Activated CD8-positive, alpha-beta memory T cell treated with anti-CD3 and anti-CD28 coated beads for 48 hours (primary cell): Measurements from ENCODE around the gene NMNAT3.

ENCODE experiments used
- DNase-seq, 3 experiments: peaks; one replicate each; pipeline ENCODE4 v3.0.0-alpha.2; 2020; ENCODE audit warnings: low read depth in 2 of 3, low spot score in 2 of 3

Gene NMNAT3

DNA sequence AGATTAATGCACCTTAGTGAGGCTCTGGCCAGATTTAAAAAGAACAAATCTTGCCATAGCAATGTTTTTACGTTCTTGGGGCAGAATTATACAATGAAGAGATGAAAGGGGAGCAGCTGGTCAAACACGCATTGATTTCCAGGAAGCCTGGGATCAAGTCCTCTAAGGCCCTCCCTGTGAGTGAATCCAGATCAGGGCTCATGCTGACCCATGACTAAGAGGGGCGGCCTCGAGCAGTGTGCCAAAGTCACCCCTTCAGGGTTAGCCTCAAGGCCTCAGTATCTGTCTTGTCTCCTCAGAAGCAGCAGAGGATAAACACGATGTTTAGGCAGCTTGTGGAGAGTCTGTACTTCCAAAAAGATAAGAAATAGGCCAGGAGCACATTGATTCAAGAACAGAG lies 129.0 kb downstream of the NMNAT3 start:
- no peak for DNase-seq

GRCh38 chr3:139547666-139548065 lies 130.1 kb downstream of the NMNAT3 start:
- DNase-seq: no peak

- no peak for DNase-seq
Observed at GRCh38 chr3:139546772-139547171, 131.0 kb downstream of the NMNAT3 start.

GRCh38 chr3:139541532-139542288 lies 136.1 kb downstream of the NMNAT3 start:
- no peak for DNase-seq

DNA sequence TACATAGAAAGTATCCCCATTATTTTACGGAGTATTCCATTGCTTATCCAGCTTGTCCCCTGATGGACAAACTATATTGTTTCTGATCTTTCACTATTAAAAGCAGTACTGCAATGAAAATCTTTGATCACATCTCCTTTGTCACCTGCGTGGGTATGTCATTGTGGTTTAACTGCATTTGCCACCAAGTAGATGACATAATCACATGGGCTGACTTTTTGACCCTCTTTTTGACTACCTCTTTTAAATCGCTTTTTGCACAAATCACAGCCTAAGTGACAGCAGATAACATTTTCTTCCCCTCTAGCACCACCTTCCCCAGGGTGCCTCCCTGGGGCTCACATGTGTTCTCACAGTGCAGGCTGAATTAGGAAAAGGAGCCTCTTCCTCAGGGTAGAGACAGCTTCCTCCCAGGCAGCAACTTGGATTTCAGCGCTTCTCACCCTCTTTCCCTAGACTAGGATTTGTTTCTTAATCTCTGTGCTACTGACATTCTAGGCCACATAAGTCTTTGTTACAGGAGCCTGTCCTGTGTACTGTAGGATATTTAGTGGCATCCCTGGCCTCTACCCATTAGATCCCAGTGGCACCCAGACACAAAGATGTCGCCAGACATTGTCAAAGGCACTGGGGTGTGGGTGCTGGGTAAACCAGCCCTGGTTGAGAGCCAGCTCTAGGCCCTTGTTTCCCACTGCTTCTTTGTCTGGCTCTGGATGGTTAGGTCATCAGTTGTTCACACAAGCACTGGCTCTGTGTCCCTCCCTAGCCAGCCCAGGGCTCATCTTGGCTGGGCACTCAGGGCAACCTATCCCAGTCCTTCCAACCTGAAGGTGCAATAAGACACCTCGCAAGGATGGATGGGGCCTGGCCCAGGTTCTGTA lies 136.9 kb downstream of the NMNAT3 start:
- DNase-seq: no peak

GRCh38 chr3:139538733-139539132 lies 139.0 kb downstream of the NMNAT3 start:
- no peak for DNase-seq

DNA sequence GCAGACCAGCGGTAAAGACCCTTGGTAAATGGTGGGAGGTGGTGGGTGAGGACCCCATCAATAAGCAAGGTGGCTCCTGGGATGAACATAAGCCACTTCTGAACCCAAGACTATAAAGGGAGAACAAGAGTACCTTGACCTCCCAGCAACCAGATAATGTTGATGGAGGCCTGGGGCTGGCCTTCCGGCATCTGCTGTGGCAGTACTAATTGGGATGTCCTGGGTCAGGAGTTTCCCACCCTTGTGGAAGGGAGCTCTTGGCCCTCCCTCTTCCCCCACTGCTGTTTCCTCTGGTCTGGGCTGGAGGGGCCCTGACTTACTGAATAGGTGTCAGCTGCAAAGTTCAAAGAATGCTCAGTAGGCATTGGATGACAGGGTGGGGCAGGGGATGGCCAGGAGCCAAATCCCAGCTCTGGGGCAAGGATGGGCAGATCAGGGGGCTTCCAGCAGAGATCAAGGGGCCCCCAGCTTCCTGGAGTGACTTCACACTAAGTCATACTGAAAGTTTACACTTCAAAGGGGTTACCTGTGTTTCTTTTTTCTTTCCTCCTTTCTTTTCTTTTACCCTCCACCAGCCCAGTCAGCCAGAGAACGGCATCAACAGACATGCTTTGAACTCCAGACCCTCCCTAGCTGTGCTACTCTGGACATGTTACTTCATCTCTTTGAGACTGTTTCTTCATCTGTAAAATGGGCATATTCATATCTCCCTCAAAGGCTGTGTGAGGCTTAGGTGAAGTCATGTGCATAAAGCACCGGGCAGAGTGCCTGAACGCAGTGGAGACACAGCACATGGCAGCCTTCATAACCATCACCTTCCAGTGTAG lies 139.8 kb downstream of the NMNAT3 start:
- DNase-seq: no peak

GRCh38 chr3:139537361-139537760 lies 140.4 kb downstream of the NMNAT3 start:
- DNase-seq: no peak

GRCh38 chr3:139534992-139535879 lies 142.5 kb downstream of the NMNAT3 start:
- DNase-seq: no peak

GRCh38 chr3:139534455-139534812 lies 143.3 kb downstream of the NMNAT3 start:
- DNase-seq: no peak

DNA sequence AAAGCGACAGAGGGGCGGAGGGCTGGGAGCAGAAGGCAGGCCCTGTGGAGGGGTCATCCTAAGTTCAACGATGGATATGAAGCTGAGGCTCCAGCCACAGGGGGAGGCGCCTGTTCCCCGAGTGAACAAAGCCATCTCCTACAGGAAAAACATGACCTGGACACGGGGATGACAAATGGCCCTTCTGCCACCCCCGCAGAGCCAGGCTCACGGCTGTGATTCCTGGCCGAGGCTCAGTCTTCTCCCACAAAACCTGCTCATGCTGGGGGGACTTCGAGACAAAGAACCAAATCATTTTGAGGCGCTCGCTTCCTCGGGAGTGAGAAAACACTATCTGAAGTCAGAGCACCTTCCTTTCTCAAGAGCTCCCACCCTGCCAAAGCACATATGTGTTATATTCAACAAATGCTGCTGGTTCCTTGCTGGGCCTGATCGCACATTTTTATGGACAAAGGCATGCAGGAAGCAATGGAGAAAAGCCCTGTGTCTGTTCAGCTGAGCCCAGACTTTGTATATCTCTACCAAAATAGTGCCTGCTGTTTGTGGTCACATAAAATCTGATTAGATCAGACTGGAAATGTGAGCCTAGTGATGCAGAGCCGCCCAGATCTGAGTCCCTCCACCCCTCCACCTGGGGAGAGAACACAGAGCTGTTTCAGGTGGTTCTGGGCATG lies 143.9 kb downstream of the NMNAT3 start:
- DNase-seq: no peak

- no peak for DNase-seq
Observed at GRCh38 chr3:139532976-139533375, 144.8 kb downstream of the NMNAT3 start.

DNA sequence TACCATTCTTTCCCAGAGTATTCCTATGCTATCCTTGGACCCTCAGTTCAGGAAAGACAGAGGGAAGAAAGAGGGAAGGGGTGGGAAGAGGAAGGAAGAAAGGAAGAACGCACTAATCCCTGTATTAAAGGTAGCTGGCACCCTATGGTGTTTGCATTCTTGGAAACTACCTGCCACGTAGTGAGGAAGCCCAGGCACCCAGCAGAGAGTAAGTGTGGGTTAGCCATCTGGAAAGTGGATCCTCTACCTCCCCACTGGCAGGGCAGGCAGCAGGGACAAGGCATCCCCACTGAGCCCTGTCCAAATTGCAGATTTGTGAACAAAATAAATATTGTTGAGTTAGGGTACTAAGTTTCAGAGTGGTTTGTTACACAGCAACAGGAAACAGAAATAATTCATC lies 147.1 kb downstream of the NMNAT3 start:
- no peak for DNase-seq

DNA sequence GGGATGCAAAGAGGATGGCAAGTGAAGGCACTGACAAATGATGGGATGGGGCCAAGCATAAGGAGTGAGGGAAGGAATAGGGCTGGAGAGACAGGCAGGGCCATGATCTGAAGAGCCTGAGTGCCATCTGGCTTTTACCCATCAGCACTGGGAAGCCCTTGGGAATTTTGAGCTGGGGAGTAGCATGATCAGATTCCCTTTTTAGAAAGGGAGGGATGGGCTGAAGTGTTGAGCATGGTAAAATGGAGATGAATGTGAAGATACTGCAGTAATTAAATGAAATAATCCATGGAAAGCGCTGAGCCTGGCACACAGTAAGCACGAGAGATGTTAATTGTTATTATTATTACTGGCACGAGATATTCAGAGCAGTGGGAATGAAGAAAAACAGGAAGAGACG lies 148.1 kb downstream of the NMNAT3 start:
- DNase-seq: no peak

GRCh38 chr3:139528924-139529323 lies 148.8 kb downstream of the NMNAT3 start:
- DNase-seq: no peak

- no peak for DNase-seq
Observed at GRCh38 chr3:139528281-139528680, 149.5 kb downstream of the NMNAT3 start.

DNA sequence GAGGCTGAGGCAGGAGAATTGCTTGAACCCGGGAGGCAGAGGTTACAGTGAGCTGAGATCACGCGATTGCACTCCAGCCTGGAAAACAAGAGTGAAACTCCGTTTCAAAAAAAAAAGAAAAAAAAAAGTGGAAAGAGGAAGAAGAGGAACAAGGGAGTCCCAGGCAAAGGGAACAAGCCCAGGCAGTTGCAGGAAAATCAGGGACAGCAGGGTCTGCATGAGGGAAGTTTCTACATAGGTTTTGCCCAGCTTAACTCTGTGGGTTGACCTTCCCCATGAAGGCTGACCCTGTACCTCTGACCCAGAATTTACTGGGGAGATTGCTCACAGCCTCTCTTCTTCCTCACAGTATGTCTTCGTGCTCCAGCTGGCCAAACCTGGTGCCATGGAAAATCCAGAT lies 150.5 kb downstream of the NMNAT3 start:
- no peak for DNase-seq

GRCh38 chr3:139526146-139526545 lies 151.6 kb downstream of the NMNAT3 start:
- no peak for DNase-seq

- no peak for DNase-seq
Observed at GRCh38 chr3:139524841-139525636, 152.7 kb downstream of the NMNAT3 start.
